Breast epithelium (tissue), 4 donors: ENCODE measurements around the gene GK. TPM values are rescaled to one million over a fixed set of nuclear protein-coding genes. Genes with fewer than 3 reads are reported as not detected.

Source experiments
- DNase-seq, 2 donors: peaks; one replicate each; pipeline ENCODE4 v3.0.0-alpha.2; 2019; ENCODE audit warnings: low spot score in 2 of 2
- H3K27ac ChIP-seq, 2 donors: fragments of 200-600 bp; sonication (generic) in 1 of 2; one replicate each; pipeline ENCODE4 v1.5.1; 2016 to 2019; ENCODE audit warnings: mild to moderate bottlenecking in 1 of 2
- H3K27me3 ChIP-seq, 2 donors: fragments of 200-600 bp; sonication (generic) in 1 of 2; one replicate each; pipeline versions ENCODE4 v1.5.1 to v1.6.0; 2017 to 2019; ENCODE audit warnings: control low read depth in 1 of 2, mild to moderate bottlenecking in 1 of 2
- H3K36me3 ChIP-seq: fragments of 200-600 bp; one replicate; pipeline ENCODE4 v1.5.1; 2019
- H3K4me1 ChIP-seq, 2 donors: fragments of 200-600 bp; sonication (generic); one replicate each; pipeline ENCODE4 v1.5.1; 2016 to 2019; ENCODE audit warnings: control low read depth in 1 of 2
- H3K4me3 ChIP-seq, 3 donors: fragments of 200-600 bp; sonication (generic); 1 replicate in 2 of 3; 2 replicates in 1 of 3; pipeline ENCODE4 v1.5.1; 2016 to 2019; ENCODE audit warnings: mild to moderate bottlenecking in 3 of 3, moderate library complexity in 2 of 3
- H3K9me3 ChIP-seq, 2 donors: fragments of 200-600 bp; sonication (generic) in 1 of 2; one replicate each; pipeline ENCODE4 v1.5.1; 2016 to 2019; ENCODE audit warnings: control low read depth in 1 of 2
- POLR2A ChIP-seq: fragments of 450-650 bp; IDR thresholded peaks from one replicate; pipeline ENCODE4 v1.6.1; 2016; ENCODE audit warnings: antibody characterized with exemption, mild to moderate bottlenecking, moderate library complexity
- POLR2AphosphoS5 ChIP-seq, 3 donors: sonication (generic); formaldehyde crosslinking; IDR thresholded peaks; one replicate each; pipeline ENCODE4 v1.6.1; 2017; ENCODE audit warnings: antibody characterized with exemption in 3 of 3
- intact Hi-C: fragments of 100-400 bp; cut with DNase I; formaldehyde crosslinking; loops from one replicate; pipeline ENCODE4 v1.15.1; 2023; ENCODE audit warnings: low total_unique reads
- total RNA-seq, 3 donors: library from RNA; depleted of rRNA; stranded (reverse); fragments of >200 nt; gene quantifications; one replicate each; pipeline ENCODE4 v1.1.0, GENCODE V29; 2016
- TF ChIP-seq, protein P1 (sequence below), 3 donors: fragments of 450-650 bp; IDR thresholded peaks; one replicate each; pipeline ENCODE4 v1.5.1; 2016 to 2017; ENCODE audit warnings: antibody characterized with exemption in 3 of 3, mild to moderate bottlenecking in 3 of 3, moderate library complexity in 3 of 3

The GK gene
- total RNA-seq: 10 to 100 TPM in 1 of 3 donors, 1 to 10 TPM in 2; 3.8 to 12.1 (median 6.9) TPM

DNA sequence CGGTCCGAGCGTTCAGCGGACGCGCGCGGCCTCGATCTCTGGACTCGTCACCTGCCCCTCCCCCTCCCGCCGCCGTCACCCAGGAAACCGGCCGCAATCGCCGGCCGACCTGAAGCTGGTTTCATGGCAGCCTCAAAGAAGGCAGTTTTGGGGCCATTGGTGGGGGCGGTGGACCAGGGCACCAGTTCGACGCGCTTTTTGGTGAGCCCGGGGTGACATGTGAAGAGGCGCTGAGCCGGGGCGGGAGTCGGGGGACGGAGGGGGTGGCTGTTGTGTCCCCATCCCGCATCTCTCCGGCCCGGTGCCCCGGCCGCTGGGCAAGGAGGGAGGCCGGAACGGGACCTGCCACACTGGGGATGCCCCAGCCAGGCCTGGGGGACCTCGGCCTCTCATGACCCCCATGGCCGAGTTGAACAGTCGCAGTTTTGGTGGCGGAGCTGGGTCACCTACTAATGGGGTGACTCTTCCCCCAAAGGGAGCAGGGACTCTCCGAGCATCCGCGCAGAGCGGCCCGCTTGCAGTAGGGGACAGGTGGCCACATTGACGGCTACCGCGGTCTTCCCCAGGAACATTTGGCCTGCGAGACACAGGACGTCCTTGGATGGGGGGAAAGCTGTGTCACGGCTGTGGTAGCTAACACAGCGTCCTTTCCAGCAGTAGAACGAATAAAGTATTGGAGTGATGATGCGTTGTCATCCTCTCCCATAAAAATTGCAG, at the start of gene GK:
Gene GK (plus strand): TSS at position 9 of the 717 bp plus-strand sequence. CDS start 115 bp downstream, at position 124.
- TF ChIP-seq POLR2A (no peak), POLR2AphosphoS5 (IDR thresholded peaks at IDR 0.05) (no peak)
- TF ChIP-seq, protein P1, sequence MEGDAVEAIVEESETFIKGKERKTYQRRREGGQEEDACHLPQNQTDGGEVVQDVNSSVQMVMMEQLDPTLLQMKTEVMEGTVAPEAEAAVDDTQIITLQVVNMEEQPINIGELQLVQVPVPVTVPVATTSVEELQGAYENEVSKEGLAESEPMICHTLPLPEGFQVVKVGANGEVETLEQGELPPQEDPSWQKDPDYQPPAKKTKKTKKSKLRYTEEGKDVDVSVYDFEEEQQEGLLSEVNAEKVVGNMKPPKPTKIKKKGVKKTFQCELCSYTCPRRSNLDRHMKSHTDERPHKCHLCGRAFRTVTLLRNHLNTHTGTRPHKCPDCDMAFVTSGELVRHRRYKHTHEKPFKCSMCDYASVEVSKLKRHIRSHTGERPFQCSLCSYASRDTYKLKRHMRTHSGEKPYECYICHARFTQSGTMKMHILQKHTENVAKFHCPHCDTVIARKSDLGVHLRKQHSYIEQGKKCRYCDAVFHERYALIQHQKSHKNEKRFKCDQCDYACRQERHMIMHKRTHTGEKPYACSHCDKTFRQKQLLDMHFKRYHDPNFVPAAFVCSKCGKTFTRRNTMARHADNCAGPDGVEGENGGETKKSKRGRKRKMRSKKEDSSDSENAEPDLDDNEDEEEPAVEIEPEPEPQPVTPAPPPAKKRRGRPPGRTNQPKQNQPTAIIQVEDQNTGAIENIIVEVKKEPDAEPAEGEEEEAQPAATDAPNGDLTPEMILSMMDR (IDR thresholded peaks at IDR 0.05): no peak
- Histone ChIP-seq H3K27me3 (peaks cover 0 to 4% of the 10 kb centered on the region in 2 donors), H3K4me1 (no peaks in the 10 kb centered on the region), H3K4me3 (peak within 1 kb of the TSS; percentile 53 to 67 (median 63)), H3K27ac (peak within 1 kb of the TSS; percentile 71 to 72), H3K36me3 (no peaks in the 10 kb centered on the region), H3K9me3 (no peaks in the 10 kb centered on the region)
- no peak for DNase-seq
- intact Hi-C loops: no loop called here

DNA sequence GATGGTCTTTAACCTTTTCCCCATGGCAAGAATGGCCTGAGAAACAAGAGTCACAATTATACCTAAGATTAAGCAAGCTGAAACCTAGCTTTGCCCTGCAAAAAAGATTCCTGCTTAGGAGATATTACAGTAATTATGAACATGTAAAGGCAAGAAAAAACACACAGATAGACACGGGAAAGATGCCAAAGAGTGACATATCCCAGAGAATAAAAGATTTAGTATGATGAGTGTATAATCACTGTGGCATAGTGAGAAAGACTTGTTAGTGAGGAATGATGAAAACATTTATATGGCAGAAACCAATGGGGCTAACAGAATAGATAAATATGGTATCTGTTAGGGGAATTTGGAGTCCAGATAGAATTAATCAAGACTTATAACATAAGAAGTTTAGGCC, 46.1 kb upstream of the GK start:
- intact Hi-C loops: no loop called here
- DNase-seq: no peak
- no peak for TF ChIP-seq POLR2AphosphoS5 (IDR thresholded peaks at IDR 0.05)
- TF ChIP-seq, protein P1 (IDR thresholded peaks at IDR 0.05): no peak
- no peak for TF ChIP-seq POLR2A

DNA sequence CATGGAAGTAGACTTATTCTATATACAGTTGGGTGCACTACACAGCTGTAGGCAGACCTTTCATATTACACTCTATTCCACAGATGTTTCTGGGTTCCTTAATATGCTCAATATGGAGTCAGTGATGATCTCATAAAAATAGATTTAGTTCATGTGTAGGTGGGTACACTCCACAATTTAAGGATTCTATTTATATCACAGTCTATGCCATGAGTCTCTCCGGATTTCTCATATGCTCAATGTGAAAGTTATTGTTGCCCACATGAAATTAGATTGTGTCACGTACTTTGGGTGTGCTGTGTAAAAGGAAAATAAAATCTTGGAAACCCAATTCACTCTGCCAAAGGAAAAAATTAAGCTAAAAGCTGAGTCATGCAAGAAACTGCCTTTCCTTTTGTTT, 43.2 kb upstream of the GK start:
- intact Hi-C loops: no loop called here
- TF ChIP-seq, protein P1 (IDR thresholded peaks at IDR 0.05): no peak
- TF ChIP-seq POLR2A (no peak), POLR2AphosphoS5 (IDR thresholded peaks at IDR 0.05) (no peak)
- Histone ChIP-seq H3K9me3 (no peaks in the 10 kb centered on the region), H3K4me3 (no peak overlapping the region), H3K36me3 (no peaks in the 10 kb centered on the region), H3K27me3 (peaks cover 0 to 6% of the 10 kb centered on the region in 2 donors), H3K27ac (no peak overlapping the region), H3K4me1 (no peaks in the 10 kb centered on the region)
- no peak for DNase-seq

More for the DNA sequence above, 46.1 kb upstream of the GK start:
- Histone ChIP-seq H3K27ac (no peak overlapping the region), H3K9me3 (no peaks in the 10 kb centered on the region), H3K4me1 (no peaks in the 10 kb centered on the region), H3K27me3 (peaks cover 0 to 6% of the 10 kb centered on the region in 2 donors), H3K36me3 (no peaks in the 10 kb centered on the region), H3K4me3 (no peak overlapping the region)

DNA sequence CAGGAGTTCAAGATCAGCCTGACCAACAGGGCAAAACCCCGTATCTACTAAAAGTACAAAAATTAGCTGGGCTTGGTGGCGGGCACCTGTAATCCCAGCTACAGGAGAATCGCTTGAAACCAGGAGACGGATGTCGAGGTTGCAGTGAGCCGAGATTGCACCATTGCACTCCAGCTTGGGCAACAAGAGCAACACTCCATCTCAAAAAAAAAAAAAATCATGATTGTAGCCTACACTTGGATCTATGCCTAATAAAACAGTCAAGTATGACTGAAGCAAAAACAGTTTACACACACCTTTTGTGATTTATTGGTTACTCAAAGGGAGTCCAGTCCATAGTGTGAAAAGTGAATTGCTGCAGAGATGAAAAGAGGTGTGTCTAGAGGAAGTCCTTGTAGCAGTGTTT, 41.0 kb upstream of the GK start:
- Histone ChIP-seq H3K9me3 (no peaks in the 10 kb centered on the region), H3K27me3 (no peaks in the 10 kb centered on the region), H3K36me3 (no peaks in the 10 kb centered on the region), H3K27ac (no peak overlapping the region), H3K4me3 (no peak overlapping the region), H3K4me1 (no peaks in the 10 kb centered on the region)
- intact Hi-C loops: no loop called here
- TF ChIP-seq POLR2A: no peak
- TF ChIP-seq, protein P1 (IDR thresholded peaks at IDR 0.05): no peak
- TF ChIP-seq POLR2AphosphoS5 (IDR thresholded peaks at IDR 0.05): no peak
- DNase-seq: no peak

DNA sequence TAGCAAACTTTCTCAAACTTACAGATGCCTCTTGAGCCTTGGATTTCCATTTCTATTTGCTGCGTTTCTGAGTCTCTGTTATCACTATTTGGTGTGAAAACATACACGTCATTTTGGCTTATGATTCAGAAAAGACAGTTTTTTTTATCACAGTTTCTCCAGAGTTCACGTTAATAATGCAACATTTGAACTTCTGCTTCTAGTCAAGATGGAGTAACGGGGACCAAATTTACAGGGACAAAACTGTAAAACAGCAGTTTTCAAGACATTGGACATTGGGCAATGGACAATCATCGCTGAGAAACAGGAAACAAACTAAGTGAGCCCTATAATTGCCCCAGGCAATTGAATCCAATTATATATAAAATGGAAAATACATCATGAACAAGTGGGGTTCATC, 39.5 kb upstream of the GK start:
- TF ChIP-seq, protein P1 (IDR thresholded peaks at IDR 0.05): no peak

More for the DNA sequence above, 39.5 kb upstream of the GK start:
- Histone ChIP-seq H3K9me3 (no peaks in the 10 kb centered on the region), H3K4me3 (no peak overlapping the region), H3K36me3 (no peaks in the 10 kb centered on the region), H3K27ac (no peak overlapping the region), H3K27me3 (no peaks in the 10 kb centered on the region), H3K4me1 (no peaks in the 10 kb centered on the region)
- DNase-seq: no peak
- intact Hi-C loops: no loop called here
